RKO (cell line): ENCODE results near the gene SGTA.

Source experiments
- DNase-seq: peaks from one replicate; pipeline ENCODE4 v3.0.0-alpha.2; 2016; ENCODE audit warnings: low spot score

Gene SGTA

GRCh38 chr19:2782936-2783780 is at the start of gene SGTA:
Gene SGTA, minus strand, starts transcription at chr19:2783273. Its CDS starts 14,205 bp downstream, at chr19:2769068.
- peak; percentile 100 for DNase-seq

GRCh38 chr19:2827840-2828489 is 44.9 kb upstream of the SGTA start:
- no peak for DNase-seq

- no peak for DNase-seq
These were observed 43.9 kb upstream of the SGTA start for GRCh38 chr19:2827022-2827421.

GRCh38 chr19:2824129-2824528 is 41.1 kb upstream of the SGTA start:
- no peak for DNase-seq

GRCh38 chr19:2823646-2824045 is 40.6 kb upstream of the SGTA start:
- DNase-seq = no peak

- DNase-seq = no peak
These were observed 39.8 kb upstream of the SGTA start for GRCh38 chr19:2822846-2823245.

- no peak for DNase-seq
These were observed 37.1 kb upstream of the SGTA start for GRCh38 chr19:2820112-2820702.

GRCh38 chr19:2819540-2820111 is 36.6 kb upstream of the SGTA start, which contains the start of gene ZNF554:
Gene ZNF554, plus strand, starts transcription at chr19:2819868. Its CDS starts 204 bp downstream, at chr19:2820072.
- DNase-seq = peak; percentile 96

- peak; percentile 79 for DNase-seq
These were observed 34.3 kb upstream of the SGTA start for GRCh38 chr19:2817237-2817829.

- DNase-seq = no peak
These were observed 33.6 kb upstream of the SGTA start for GRCh38 chr19:2816641-2817040.

GRCh38 chr19:2815923-2816322 is 32.9 kb upstream of the SGTA start:
- DNase-seq = no peak

GRCh38 chr19:2815191-2815614 is 32.1 kb upstream of the SGTA start:
- DNase-seq = no peak

GRCh38 chr19:2814426-2814825 is 31.4 kb upstream of the SGTA start:
- DNase-seq = no peak

GRCh38 chr19:2813235-2814160 is 30.4 kb upstream of the SGTA start:
- DNase-seq = no peak

- no peak for DNase-seq
These were observed 29.6 kb upstream of the SGTA start for GRCh38 chr19:2812414-2813234.

- no peak for DNase-seq
These were observed 28.8 kb upstream of the SGTA start for GRCh38 chr19:2811735-2812413.

- no peak for DNase-seq
These were observed 28.2 kb upstream of the SGTA start for GRCh38 chr19:2811221-2811722.

- no peak for DNase-seq
These were observed 27.3 kb upstream of the SGTA start for GRCh38 chr19:2810141-2811091.
